ENCODE results near the gene C19orf53.
A peak's percentile ranks its signal among the peaks of the same experiment; 100 is the strongest.

DNA sequence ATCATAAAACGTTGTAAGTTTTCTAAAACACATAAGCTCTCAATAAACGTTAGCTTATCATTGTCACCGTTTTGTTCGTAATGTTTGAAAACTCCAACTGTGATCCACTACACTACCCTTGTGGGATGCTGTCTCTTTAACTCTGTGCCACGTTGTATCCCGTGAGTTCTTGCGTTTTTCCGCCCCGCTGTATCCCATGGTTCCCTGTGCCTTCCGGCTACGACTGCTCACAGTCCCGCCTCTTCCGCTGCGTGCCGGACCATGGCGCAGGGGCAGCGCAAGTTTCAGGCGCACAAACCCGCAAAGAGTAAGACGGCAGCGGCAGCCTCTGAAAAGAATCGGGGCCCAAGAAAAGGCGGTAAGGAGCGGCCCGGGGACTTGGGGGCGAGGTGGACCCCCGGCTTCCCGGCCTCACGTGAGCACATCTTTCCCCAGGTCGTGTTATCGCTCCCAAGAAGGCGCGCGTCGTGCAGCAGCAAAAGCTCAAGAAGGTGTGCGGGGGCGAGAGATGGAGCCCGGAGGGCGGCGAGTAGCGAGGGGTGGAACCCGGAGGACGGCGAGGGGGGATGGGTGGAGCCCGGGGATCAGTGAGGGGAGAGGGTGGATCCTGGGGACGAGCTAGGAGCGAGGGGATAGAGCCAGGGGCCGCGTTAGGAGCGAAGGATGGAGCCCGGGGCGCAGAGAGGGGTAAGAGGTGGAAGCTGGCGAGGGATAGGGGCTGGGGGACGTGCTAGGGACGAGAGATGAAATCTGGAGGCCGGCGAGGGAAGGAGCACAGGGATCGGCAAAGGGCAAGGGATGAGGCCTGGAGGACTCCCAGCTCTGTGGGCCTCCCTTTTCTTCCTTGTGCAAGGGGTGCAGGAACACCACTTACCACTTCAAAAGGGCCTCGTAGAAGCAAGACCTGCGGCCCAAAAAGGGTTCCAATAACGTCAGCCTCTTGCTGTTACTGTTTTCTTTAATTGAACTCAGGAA, at the start of gene C19orf53:
- TF ChIP-seq CTCF (IDR thresholded peaks at IDR 0.05) (peak in 1 of 7 experiments; percentile 31), POLR2A (IDR thresholded peaks at IDR 0.05) (peak; percentile 63 to 94 (median 93))
